Neuronal stem cell (in vitro differentiated cells): Measurements from ENCODE around the gene NRG4.

Experiments
- DNase-seq: peaks from one replicate; pipeline ENCODE4 v3.0.0-alpha.2; 2013; ENCODE audit warnings: low spot score
- H2AFZ ChIP-seq: one replicate; pipeline ENCODE4 v1.6.1; 2013; ENCODE audit warnings: mild to moderate bottlenecking, low read length, inconsistent platforms
- H2AK5ac ChIP-seq: 2 replicates; pipeline ENCODE4 v1.6.1; 2013; ENCODE audit warnings: low read depth, mild to moderate bottlenecking, inconsistent platforms, low read length, moderate library complexity, mixed read lengths
- H2BK120ac ChIP-seq: 2 replicates; pipeline ENCODE4 v1.6.1; 2013; ENCODE audit warnings: low read depth, mild to moderate bottlenecking, inconsistent platforms, low read length, moderate library complexity, mixed read lengths
- H2BK12ac ChIP-seq: one replicate; pipeline ENCODE4 v1.6.1; 2013; ENCODE audit warnings: low read length, inconsistent platforms
- H2BK15ac ChIP-seq: 2 replicates; pipeline ENCODE4 v1.6.1; 2013; ENCODE audit warnings: mild to moderate bottlenecking, low read length, inconsistent platforms, mixed read lengths
- H2BK5ac ChIP-seq: one replicate; pipeline ENCODE4 v1.6.1; 2013; ENCODE audit warnings: inconsistent platforms, mild to moderate bottlenecking, low read length, moderate library complexity
- H3K14ac ChIP-seq: one replicate; pipeline ENCODE4 v1.6.1; 2013; ENCODE audit warnings: low read length, inconsistent platforms
- H3K18ac ChIP-seq: 2 replicates; pipeline ENCODE4 v1.6.1; 2013; ENCODE audit warnings: low read length, inconsistent platforms
- H3K23ac ChIP-seq: 2 replicates; pipeline ENCODE4 v1.6.1; 2013; ENCODE audit warnings: low read depth, mild to moderate bottlenecking, mixed read lengths, low read length, inconsistent platforms; ENCODE audit not compliant: poor library complexity
- H3K27ac ChIP-seq: replicated peaks from 3 replicates; pipeline ENCODE4 v1.5.1; 2013; ENCODE audit warnings: low read length, inconsistent platforms
- H3K27me3 ChIP-seq, 3 experiments: 2 replicates each; pipeline ENCODE4 v1.6.1; 2013; ENCODE audit warnings: low read length in 3 of 3, mild to moderate bottlenecking in 2 of 3, inconsistent platforms in 1 of 3, low read depth in 1 of 3, mixed read lengths in 1 of 3, moderate library complexity in 1 of 3; ENCODE audit not compliant: control insufficient read depth in 3 of 3, insufficient read depth in 3 of 3
- H3K36me3 ChIP-seq, 2 donors: replicated peaks in 1 of 2; 2 replicates each; pipeline ENCODE4 v1.6.1; 2013; ENCODE audit warnings: low read length in 2 of 2; ENCODE audit not compliant: control insufficient read depth in 2 of 2, insufficient read depth in 2 of 2
- H3K4ac ChIP-seq: 2 replicates; pipeline ENCODE4 v1.6.1; 2013; ENCODE audit warnings: inconsistent platforms, mild to moderate bottlenecking, low read length, moderate library complexity
- H3K4me1 ChIP-seq, 2 donors: 1 replicate in 1 of 2; 2 replicates in 1 of 2; pipeline ENCODE4 v1.6.1; 2013; ENCODE audit warnings: low read length in 2 of 2, low read depth in 1 of 2; ENCODE audit not compliant: control insufficient read depth in 2 of 2, insufficient read depth in 1 of 2
- H3K4me2 ChIP-seq: one replicate; pipeline ENCODE4 v1.6.1; 2013; ENCODE audit warnings: mild to moderate bottlenecking, low read length, inconsistent platforms; ENCODE audit not compliant: insufficient read depth, poor library complexity, severe bottlenecking
- H3K4me3 ChIP-seq, 2 donors: 2 replicates each; pipeline ENCODE4 v1.5.1; 2013; ENCODE audit warnings: low read length in 2 of 2, mild to moderate bottlenecking in 2 of 2, inconsistent platforms in 1 of 2, moderate library complexity in 1 of 2
- H3K79me1 ChIP-seq: one replicate; pipeline ENCODE4 v1.6.1; 2013; ENCODE audit warnings: low read depth, mild to moderate bottlenecking, inconsistent platforms, low read length, moderate library complexity
- H3K9ac ChIP-seq: one replicate; pipeline ENCODE4 v1.6.1; 2013; ENCODE audit warnings: mild to moderate bottlenecking, low read depth, low read length, inconsistent platforms; ENCODE audit not compliant: poor library complexity
- H3K9me3 ChIP-seq, 2 donors: replicated peaks in 1 of 2; 2 replicates each; pipeline versions ENCODE3 to v1.6.1; 2013; ENCODE audit warnings: low read length in 2 of 2, mild to moderate bottlenecking in 2 of 2, inconsistent platforms in 1 of 2, low read depth in 1 of 2, mixed read lengths in 1 of 2, moderate library complexity in 1 of 2; ENCODE audit not compliant: control insufficient read depth in 2 of 2, insufficient read depth in 1 of 2
- H4K8ac ChIP-seq: one replicate; pipeline ENCODE4 v1.6.1; 2013; ENCODE audit warnings: low read depth, mild to moderate bottlenecking, inconsistent platforms, low read length, moderate library complexity
- H4K91ac ChIP-seq: one replicate; pipeline ENCODE4 v1.6.1; 2013; ENCODE audit warnings: low read length, low read depth, mild to moderate bottlenecking, inconsistent platforms; ENCODE audit not compliant: poor library complexity
- WGBS, 2 donors: extraction: QIAGEN DNeasy Blood & Tissue Kit; methylation state at CpG; one replicate each; pipeline ENCODE4 v1.1.7; 2013; ENCODE audit warnings: missing lambda C conversion rate in 2 of 2, mixed read lengths in 1 of 2; ENCODE audit not compliant: insufficient read length in 2 of 2, insufficient replicate concordance in 1 of 2; ENCODE audit errors: extremely low coverage in 2 of 2; 5-methylcytosine and 5-hydroxymethylcytosine counted together

Gene NRG4

DNA sequence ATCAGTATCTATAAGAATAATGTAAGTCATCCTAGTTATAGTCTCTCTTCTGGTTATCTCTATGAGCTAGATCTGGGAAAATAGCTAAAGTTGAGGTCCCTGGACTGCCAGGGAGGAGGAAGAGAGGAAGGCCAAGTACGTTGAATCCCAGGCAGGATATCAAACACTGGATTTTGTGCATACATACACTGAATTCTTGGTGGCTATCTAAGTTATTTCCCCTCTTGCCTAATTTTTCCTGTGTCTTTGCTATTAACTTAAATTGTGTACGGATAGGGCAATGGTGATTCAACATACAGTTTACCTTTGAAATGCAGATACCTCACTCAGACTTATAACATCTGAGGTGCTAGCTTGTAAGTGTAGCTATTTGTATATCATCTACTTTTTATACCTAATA is 81.4 kb downstream of the NRG4 start:
- H3K4ac ChIP-seq, result no peak overlapping the region
- H3K4me1 ChIP-seq, result no peaks in the 10 kb centered on the region
- H3K4me3 ChIP-seq, result no peak overlapping the region
- no peaks in the 10 kb centered on the region for H3K27me3 ChIP-seq
- H3K18ac ChIP-seq, result no peak overlapping the region
- H3K23ac ChIP-seq, result no peak overlapping the region
- H2BK5ac ChIP-seq, result no peak overlapping the region
- no peak overlapping the region for H3K14ac ChIP-seq
- no peak overlapping the region for H3K4me2 ChIP-seq
- H3K79me1 ChIP-seq, result no peaks in the 10 kb centered on the region
- H4K8ac ChIP-seq, result no peak overlapping the region
- no peak for DNase-seq
- no peak overlapping the region for H2BK12ac ChIP-seq
- no peak overlapping the region for H2BK15ac ChIP-seq
- no peak overlapping the region for H2AFZ ChIP-seq
- H3K36me3 ChIP-seq, result peaks cover 17 to 96% of the 10 kb centered on the region in 2 donors
- H3K9me3 ChIP-seq, result no peaks in the 10 kb centered on the region
- no CpG with 5 or more reads among the region's 2 CpGs for WGBS, 2 donors
- no peak overlapping the region for H3K27ac ChIP-seq
- H3K9ac ChIP-seq, result no peak overlapping the region
- H4K91ac ChIP-seq, result no peak overlapping the region
- no peak overlapping the region for H2BK120ac ChIP-seq
- H2AK5ac ChIP-seq, result no peak overlapping the region

- Histone ChIP-seq H3K4me3 (no peak overlapping the region), H3K27me3 (no peaks in the 10 kb centered on the region), H2BK120ac (no peak overlapping the region), H3K18ac (no peak overlapping the region), H2AFZ (no peak overlapping the region), H3K14ac (no peak overlapping the region), H4K91ac (no peak overlapping the region), H3K23ac (no peak overlapping the region), H2AK5ac (no peak overlapping the region), H3K27ac (no peak overlapping the region), H2BK5ac (no peak overlapping the region), H3K4me1 (no peaks in the 10 kb centered on the region), H2BK15ac (no peak overlapping the region), H3K36me3 (peaks cover 17 to 97% of the 10 kb centered on the region in 2 donors), H3K9me3 (no peaks in the 10 kb centered on the region), H2BK12ac (no peak overlapping the region), H3K79me1 (no peaks in the 10 kb centered on the region), H3K4me2 (no peak overlapping the region), H4K8ac (no peak overlapping the region), H3K4ac (no peak overlapping the region), H3K9ac (no peak overlapping the region)
- WGBS, 2 donors, result no CpG with 5 or more reads among the region's 5 CpGs
- no peak for DNase-seq
Measured at GRCh38 chr15:75929799-75930565, 82.2 kb downstream of the NRG4 start.

DNA sequence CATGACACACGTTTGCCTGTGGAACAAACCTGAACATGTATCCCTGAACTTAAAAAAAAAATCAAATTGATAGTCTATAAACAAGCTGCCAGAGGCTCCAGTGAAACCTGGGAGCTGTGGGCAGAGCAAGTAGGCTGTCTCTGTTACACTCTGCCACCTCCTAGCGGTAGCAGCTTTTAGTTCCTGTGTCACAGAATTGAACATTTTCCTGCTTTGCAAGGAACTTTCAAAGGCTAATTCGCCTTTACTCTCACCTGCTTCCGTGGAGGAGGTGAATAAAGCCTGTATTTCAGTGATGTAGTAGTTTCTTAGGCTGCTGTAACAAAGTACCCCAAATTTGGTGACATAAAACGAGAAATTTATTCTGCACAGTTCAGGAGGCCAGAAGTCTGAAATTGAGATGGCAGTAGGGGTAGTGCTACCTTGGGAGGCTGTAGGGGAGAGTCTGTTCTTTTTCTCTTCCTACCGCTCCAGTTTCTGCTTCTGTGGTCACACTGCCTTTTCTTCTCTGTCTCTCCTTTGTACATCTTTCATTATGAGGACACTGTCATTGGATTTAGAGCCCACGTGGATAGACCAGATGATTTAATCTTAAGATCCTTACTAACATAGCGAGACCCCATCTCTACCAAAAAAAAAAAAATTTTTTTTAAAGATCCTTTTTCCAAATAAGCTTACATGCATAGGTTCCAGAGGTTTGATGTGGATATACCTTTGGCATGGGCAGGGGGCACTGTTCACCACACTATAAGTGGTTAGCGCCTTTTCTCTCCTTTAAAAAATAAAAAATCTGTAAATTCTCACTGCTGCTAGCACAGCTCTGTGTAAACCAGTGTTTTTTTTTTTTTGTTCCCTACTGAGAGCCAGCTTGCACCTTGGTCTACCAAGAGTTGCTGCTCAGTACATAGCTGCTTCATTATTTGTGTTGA is 83.3 kb downstream of the NRG4 start:
- Histone ChIP-seq H3K23ac (no peak overlapping the region), H3K4me1 (no peaks in the 10 kb centered on the region), H3K27ac (no peak overlapping the region), H3K14ac (no peak overlapping the region), H4K8ac (no peak overlapping the region), H2BK5ac (no peak overlapping the region), H3K9me3 (no peaks in the 10 kb centered on the region), H2AK5ac (no peak overlapping the region), H4K91ac (no peak overlapping the region), H3K4ac (no peak overlapping the region), H3K4me3 (no peak overlapping the region), H2AFZ (no peak overlapping the region), H3K27me3 (no peaks in the 10 kb centered on the region), H3K36me3 (peaks cover 18 to 97% of the 10 kb centered on the region in 2 donors), H3K79me1 (no peaks in the 10 kb centered on the region), H3K9ac (no peak overlapping the region), H2BK15ac (no peak overlapping the region), H3K4me2 (no peak overlapping the region), H2BK120ac (no peak overlapping the region), H2BK12ac (no peak overlapping the region), H3K18ac (no peak overlapping the region)
- DNase-seq, result peak; percentile 24
- WGBS, 2 donors, result no CpG with 5 or more reads among the region's 9 CpGs

DNA sequence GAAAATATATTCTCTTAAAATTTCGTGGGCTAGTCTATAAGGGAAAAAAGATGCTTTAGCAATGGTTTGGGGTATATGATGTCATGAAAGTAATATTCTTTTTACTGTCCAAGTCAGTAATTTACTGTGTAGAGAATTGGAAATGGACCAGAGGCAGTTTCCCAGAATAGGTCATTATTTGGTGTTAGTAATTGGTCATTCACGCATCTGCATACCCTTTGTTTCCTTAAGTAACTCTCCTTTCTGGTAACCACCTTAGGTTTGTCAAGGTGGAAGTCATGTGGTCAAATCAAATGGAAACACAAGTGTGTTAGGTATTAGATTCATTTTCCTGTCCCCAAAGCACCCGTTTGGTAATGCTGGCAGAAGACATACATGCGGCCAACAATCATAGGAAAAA is 84.6 kb downstream of the NRG4 start:
- Histone ChIP-seq H3K4me2 (no peak overlapping the region), H3K9ac (no peak overlapping the region), H3K4ac (no peak overlapping the region), H4K91ac (no peak overlapping the region), H3K36me3 (peaks cover 13 to 96% of the 10 kb centered on the region in 2 donors), H3K9me3 (no peaks in the 10 kb centered on the region), H3K79me1 (no peaks in the 10 kb centered on the region), H3K27me3 (no peaks in the 10 kb centered on the region), H2AFZ (no peak overlapping the region), H3K27ac (no peak overlapping the region), H2BK5ac (no peak overlapping the region), H2AK5ac (no peak overlapping the region), H3K4me1 (no peaks in the 10 kb centered on the region), H3K14ac (no peak overlapping the region), H3K4me3 (no peak overlapping the region), H3K23ac (no peak overlapping the region), H3K18ac (no peak overlapping the region), H2BK12ac (no peak overlapping the region), H2BK120ac (no peak overlapping the region), H4K8ac (no peak overlapping the region), H2BK15ac (no peak overlapping the region)
- DNase-seq, result no peak
- no CpG with 5 or more reads among the region's 4 CpGs for WGBS, 2 donors
